Measurements from ENCODE around the gene PNMA1. TPM values are rescaled to one million over a fixed set of nuclear protein-coding genes. Genes with fewer than 3 reads are reported as not detected.

The PNMA1 gene
- total RNA-seq, 1 donor from 2014 or later: 30.2 TPM

DNA sequence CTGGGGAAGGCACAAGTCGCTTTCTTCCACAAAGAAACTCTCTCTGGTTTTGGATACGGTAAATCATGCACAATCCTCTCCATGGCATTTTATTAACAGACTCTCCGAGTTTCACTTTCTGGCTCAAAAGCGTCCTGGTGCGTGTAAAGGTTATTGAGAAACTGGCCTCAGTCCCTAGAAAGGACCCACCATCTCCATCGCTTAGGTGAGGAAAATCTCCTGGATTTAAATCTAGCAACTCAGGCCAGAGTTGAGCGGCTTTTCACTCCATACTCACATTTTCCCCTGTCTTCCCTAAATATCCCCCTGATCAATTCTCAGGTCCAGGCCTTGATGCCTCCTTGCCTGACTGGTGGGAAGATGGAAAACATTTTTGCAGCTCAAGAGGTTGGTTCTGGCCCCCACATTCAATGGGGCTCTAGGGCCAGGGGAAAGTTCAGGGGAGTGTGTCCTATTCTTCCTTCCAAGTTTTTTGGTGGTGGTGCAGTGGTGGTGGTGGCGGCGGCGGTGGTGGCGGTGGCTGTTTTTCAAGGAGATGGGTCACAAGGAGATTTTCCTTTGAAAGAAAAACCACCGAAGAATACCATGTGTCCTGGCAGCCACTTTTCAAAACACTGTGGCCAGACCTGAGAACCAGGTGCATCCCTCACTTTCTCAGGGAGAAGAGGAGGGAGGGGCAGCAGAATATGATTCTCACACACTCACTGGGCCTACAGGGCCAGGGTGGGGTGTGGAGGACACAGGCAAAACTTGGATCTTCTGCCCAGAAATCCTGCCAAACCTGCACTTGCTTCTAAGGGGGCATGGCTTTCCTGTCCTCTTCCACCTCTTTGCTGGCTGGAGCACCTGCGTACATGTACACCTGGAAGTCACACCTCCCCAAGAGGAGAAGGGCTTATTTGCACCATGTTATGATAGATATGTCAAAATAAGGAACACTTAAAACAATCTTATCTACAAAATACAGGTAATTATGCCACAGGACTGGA is 46.7 kb upstream of the PNMA1 start:
- H3K9me3 ChIP-seq: no peaks in the 10 kb centered on the region
- H3K4me3 ChIP-seq: peak overlapping the region; percentile 27 to 92
- no peaks in the 10 kb centered on the region for H3K27me3 ChIP-seq
- no peak for DNase-seq (ENCODE audit: low spot score in 2 of 2)
- intact Hi-C loops (cut with DNase I): loop anchor here (1.0 kb wide), 2 partner anchors 25 to 29 kb away; no protein-coding TSS in a partner anchor
- H3K27ac ChIP-seq: peak overlapping the region; percentile 98 to 99
- peaks cover 26 to 80% of the 10 kb centered on the region in 2 donors for H3K4me1 ChIP-seq
- no peaks in the 10 kb centered on the region for H3K36me3 ChIP-seq
- TF ChIP-seq, protein P1, sequence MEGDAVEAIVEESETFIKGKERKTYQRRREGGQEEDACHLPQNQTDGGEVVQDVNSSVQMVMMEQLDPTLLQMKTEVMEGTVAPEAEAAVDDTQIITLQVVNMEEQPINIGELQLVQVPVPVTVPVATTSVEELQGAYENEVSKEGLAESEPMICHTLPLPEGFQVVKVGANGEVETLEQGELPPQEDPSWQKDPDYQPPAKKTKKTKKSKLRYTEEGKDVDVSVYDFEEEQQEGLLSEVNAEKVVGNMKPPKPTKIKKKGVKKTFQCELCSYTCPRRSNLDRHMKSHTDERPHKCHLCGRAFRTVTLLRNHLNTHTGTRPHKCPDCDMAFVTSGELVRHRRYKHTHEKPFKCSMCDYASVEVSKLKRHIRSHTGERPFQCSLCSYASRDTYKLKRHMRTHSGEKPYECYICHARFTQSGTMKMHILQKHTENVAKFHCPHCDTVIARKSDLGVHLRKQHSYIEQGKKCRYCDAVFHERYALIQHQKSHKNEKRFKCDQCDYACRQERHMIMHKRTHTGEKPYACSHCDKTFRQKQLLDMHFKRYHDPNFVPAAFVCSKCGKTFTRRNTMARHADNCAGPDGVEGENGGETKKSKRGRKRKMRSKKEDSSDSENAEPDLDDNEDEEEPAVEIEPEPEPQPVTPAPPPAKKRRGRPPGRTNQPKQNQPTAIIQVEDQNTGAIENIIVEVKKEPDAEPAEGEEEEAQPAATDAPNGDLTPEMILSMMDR (IDR thresholded peaks at IDR 0.05): no peak

DNA sequence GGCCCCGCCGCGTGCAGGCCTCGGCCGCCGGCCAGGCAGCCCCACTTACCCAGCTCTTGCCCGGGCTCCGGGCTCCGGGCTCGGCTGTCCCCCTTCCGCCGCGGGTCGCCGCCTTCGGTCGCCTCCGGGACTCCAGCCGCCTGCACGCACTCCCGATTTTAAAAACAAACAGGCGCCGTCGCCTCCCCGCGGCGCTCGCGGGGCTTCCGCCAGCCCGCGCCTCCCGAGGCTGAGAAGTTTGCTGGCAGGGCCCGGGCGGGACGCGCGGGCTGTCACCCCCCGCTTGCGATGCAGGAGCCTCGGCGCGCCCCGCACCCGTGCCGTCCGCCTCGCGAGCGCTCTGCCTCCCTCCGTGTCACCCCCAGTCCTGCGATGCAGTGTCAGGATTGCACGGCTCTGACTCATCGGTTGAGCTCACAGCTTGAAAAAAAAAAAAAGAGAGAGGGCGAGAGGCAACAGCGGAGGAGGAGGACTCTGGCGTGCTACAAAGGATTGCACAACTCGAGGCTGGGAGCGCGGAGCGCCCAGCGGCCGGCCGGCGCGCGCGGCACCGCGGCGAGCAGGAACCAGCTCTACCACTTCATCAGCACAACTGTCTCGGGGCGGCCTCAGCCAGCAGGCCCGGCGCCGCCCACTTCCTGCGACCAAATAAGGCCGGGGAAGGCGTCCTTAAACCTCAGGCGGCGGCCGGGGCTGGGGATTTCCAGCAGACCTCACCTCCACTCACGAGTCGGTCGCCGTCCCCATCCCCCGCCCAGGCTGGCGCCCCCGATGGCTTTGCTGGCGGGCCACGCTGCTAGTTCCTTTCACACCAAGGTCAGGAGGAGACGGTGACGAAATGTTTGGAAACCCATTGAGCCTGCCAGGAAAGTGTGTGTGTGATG is 45.8 kb upstream of the PNMA1 start:
- DNase-seq (ENCODE audit: low spot score in 2 of 2): peak; percentile 96 to 99
- Histone ChIP-seq H3K36me3 (no peaks in the 10 kb centered on the region), H3K27me3 (no peaks in the 10 kb centered on the region), H3K27ac (peak overlapping the region; percentile 98 to 99), H3K9me3 (no peaks in the 10 kb centered on the region), H3K4me3 (peak overlapping the region; percentile 83 to 92), H3K4me1 (peaks cover 34 to 82% of the 10 kb centered on the region in 2 donors)
- TF ChIP-seq, protein P1 (IDR thresholded peaks at IDR 0.05): peak in 1 of 3 experiments; percentile 58
- intact Hi-C loops (cut with DNase I): loop anchor here (1.0 to 10.0 kb wide), 3 partner anchors 26 to 325 kb away; partner anchors contain the start of genes ALDH6A1 and LIN52

DNA sequence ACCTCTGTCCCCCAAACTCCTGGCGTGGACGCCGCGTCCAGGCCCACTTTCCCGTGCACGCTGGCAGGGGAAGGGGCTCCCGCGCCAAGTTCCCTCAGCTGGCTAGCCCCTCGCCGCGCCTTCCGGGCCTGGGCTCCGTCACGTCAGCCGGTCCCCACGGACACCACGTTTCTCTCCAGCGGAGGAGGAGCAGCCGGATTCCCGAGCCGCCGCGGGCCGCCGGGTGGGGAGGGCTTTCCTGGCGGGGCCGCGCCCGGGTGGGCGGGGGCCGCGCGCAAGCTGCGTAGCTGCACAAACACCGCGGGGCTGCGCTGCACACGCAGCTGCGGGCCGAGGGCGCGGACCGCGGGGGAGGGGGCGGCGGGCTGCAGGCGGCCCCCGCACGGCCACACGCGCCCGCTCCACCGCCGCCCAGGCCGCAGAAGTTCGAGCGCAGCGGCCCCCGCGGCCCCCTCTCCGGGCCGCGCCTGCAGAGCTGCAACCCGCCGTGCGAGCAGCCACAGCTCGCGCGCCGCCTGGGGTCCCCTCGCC is 45.1 kb upstream of the PNMA1 start:
- Histone ChIP-seq H3K27ac (peak overlapping the region; percentile 98 to 99), H3K4me1 (peaks cover 36 to 82% of the 10 kb centered on the region in 2 donors), H3K36me3 (no peaks in the 10 kb centered on the region), H3K4me3 (peak overlapping the region; percentile 83 to 92), H3K9me3 (no peaks in the 10 kb centered on the region), H3K27me3 (no peaks in the 10 kb centered on the region)
- intact Hi-C loops (cut with DNase I): loop anchor here (10.0 kb wide), 1 partner anchor 326 kb away; the partner anchor contains the start of genes ALDH6A1 and LIN52
- TF ChIP-seq, protein P1 (IDR thresholded peaks at IDR 0.05): no peak
- DNase-seq (ENCODE audit: low spot score in 2 of 2): no peak

DNA sequence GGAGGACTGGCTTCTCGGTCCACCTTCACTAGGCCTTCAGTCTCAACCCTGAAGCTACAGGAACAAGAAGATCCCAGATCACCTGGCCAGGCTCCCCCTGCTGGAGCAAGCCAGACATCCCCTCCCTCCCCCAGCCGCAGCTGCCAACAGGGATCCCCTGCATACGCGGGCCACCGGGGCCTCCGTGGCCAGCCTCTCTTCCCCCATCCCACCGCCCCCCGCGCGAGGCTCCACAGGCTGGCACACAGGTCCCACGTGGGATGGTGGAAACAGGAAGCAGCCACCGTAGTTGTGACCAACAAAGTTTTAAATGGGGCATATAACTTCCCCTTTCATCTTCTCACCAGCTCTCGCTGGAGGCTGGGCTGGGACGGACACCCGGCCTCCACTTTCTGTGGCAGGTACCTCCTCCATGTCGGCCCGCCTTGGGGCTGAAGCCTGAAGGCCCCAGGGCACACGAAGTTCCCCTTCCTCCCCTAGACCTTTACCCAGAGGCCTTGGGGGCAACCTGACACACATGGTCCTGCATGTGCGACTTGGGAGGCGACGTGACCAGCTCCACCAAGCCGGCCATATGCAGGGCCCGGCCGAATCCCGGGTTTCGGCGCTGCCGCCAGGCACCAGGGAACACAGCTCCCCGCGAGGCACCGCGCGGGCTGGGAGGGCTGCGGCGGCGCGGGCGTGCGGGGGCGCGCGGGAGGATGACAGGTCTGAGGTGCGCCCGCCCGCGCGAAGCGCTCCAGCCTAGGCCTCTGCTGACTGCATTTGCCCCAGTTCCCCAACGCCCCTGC is 44.4 kb upstream of the PNMA1 start:
- H3K4me3 ChIP-seq: peak overlapping the region; percentile 83 to 92
- H3K36me3 ChIP-seq: no peaks in the 10 kb centered on the region
- no peaks in the 10 kb centered on the region for H3K9me3 ChIP-seq
- peaks cover 39 to 84% of the 10 kb centered on the region in 2 donors for H3K4me1 ChIP-seq
- peak overlapping the region; percentile 98 to 99 for H3K27ac ChIP-seq
- TF ChIP-seq, protein P1 (IDR thresholded peaks at IDR 0.05): peak; percentile 27 to 51 (median 38)
- no peaks in the 10 kb centered on the region for H3K27me3 ChIP-seq
- intact Hi-C loops (cut with DNase I): loop anchor here (10.0 kb wide), 1 partner anchor 326 kb away; the partner anchor contains the start of genes ALDH6A1 and LIN52
- no peak for DNase-seq (ENCODE audit: low spot score in 2 of 2)

Measured in ascending aorta (tissue), 2 donors.